Stimulated activated CD4-positive, alpha-beta T cell treated with anti-CD3 and anti-CD28 coated beads, Interleukin-1b, Interleukin-23, amount 100 ng/mL, for 48 hours (primary cell): Measurements from ENCODE around the gene OR6X1.
"Not testable (repeated sequence)": the region's sequence is repeated elsewhere in the genome, so short reads cannot be mapped to it uniquely, and the experiment has no call there.

Source experiments
- DNase-seq: peaks from one replicate; pipeline ENCODE4 v3.0.0-alpha.2; 2020

OR6X1 gene

GRCh38 chr11:123751781-123752180, 2.5 kb downstream of the OR6X1 start:
- DNase-seq = no peak

GRCh38 chr11:123748349-123748748, 6.0 kb downstream of the OR6X1 start:
- DNase-seq = not testable (repeated sequence)

GRCh38 chr11:123745764-123746451, 8.4 kb downstream of the OR6X1 start:
- DNase-seq = no peak

- no peak for DNase-seq
Observed at GRCh38 chr11:123742724-123743120, 11.6 kb downstream of the OR6X1 start.

GRCh38 chr11:123742031-123742723, 12.1 kb downstream of the OR6X1 start:
- no peak for DNase-seq

- peak; percentile 92 for DNase-seq
Observed at GRCh38 chr11:123741159-123742030, 12.9 kb downstream of the OR6X1 start, which contains the start of gene ZNF202. Gene ZNF202 (minus strand): TSS chr11:123741660. CDS start chr11:123730888, 10,772 bp downstream.

- no peak for DNase-seq
Observed at GRCh38 chr11:123740787-123741158, 13.5 kb downstream of the OR6X1 start.

- DNase-seq = no peak
Observed at GRCh38 chr11:123738374-123738773, 15.9 kb downstream of the OR6X1 start.

- no peak for DNase-seq
Observed at GRCh38 chr11:123736769-123737168, 17.5 kb downstream of the OR6X1 start.

- no peak for DNase-seq
Observed at GRCh38 chr11:123729602-123730001, 24.7 kb downstream of the OR6X1 start.

GRCh38 chr11:123725995-123726655, 28.2 kb downstream of the OR6X1 start:
- no peak for DNase-seq

GRCh38 chr11:123719452-123719851, 34.9 kb downstream of the OR6X1 start:
- DNase-seq = no peak

- no peak for DNase-seq
Observed at GRCh38 chr11:123718469-123718868, 35.8 kb downstream of the OR6X1 start.

- DNase-seq = no peak
Observed at GRCh38 chr11:123718063-123718462, 36.3 kb downstream of the OR6X1 start.

GRCh38 chr11:123712627-123713026, 41.7 kb downstream of the OR6X1 start:
- not testable (repeated sequence) for DNase-seq

GRCh38 chr11:123707606-123708205, 46.6 kb downstream of the OR6X1 start:
- DNase-seq = peak; percentile 53

GRCh38 chr11:123707206-123707605, 47.1 kb downstream of the OR6X1 start:
- no peak for DNase-seq

GRCh38 chr11:123704341-123704740, 50.0 kb downstream of the OR6X1 start:
- no peak for DNase-seq
